Caco-2 (cell line): Measurements from ENCODE around the gene KMO. TPM values are rescaled to one million over a fixed set of nuclear protein-coding genes. Genes with fewer than 3 reads are reported as not detected.
A peak's percentile ranks its signal among the peaks of the same experiment; 100 is the strongest.

Experiments used
- BruUV-seq: library from RNA; stranded (reverse); fragments of 400-500 nt; replicated peaks from 2 replicates; lab custom pipeline; 2021; lab: Mats Ljungman, UMichigan
- CTCF ChIA-PET: fragments of 300-600 bp; sonication (Branson Sonifier 250); formaldehyde crosslinking; loops from one replicate; lab custom pipeline; 2022; ENCODE audit warnings: antibody characterized with exemption; lab: Charles Lee
- POLR2A ChIA-PET: fragments of 300-600 bp; sonication (Branson Sonifier 250); formaldehyde crosslinking; loops from one replicate; lab custom pipeline; 2022; ENCODE audit warnings: antibody characterized with exemption; lab: Charles Lee
- DNase-seq, 2 experiments: peaks; one replicate each; pipeline versions ENCODE4 v3.0.0 to v3.0.0-alpha.2; 2020 to 2022
- H3K27me3 ChIP-seq: replicated peaks from 2 replicates; pipeline ENCODE4 v1.6.0; 2011; ENCODE audit warnings: low read length; ENCODE audit not compliant: control insufficient read depth, insufficient read depth
- H3K36me3 ChIP-seq: 2 replicates; pipeline ENCODE4 v1.5.1; 2011; ENCODE audit warnings: low read length; ENCODE audit not compliant: control insufficient read depth, insufficient read depth
- H3K4me1 ChIP-seq: fragments of 250-450 bp; sonication (Bioruptor Pico); 2 replicates; pipeline ENCODE4 v1.5.1; 2020; ENCODE audit warnings: mild to moderate bottlenecking
- H3K4me3 ChIP-seq: 2 replicates; pipeline ENCODE4 v1.5.1; 2011; ENCODE audit warnings: low read depth, mild to moderate bottlenecking, control low read depth, low read length
- H3K9me3 ChIP-seq: fragments of 250-450 bp; sonication (Bioruptor Pico); 2 replicates; pipeline ENCODE4 v1.5.1; 2020; ENCODE audit warnings: mild to moderate bottlenecking, moderate library complexity
- H3K27ac Mint-ChIP-seq: one replicate; pipeline ENCODE4 v1.8.0; 2022; ENCODE audit warnings: mixed read lengths; ENCODE audit not compliant: unreplicated experiment
- H3K27me3 Mint-ChIP-seq: one replicate; pipeline ENCODE4 v1.8.0; 2022; ENCODE audit warnings: mixed read lengths; ENCODE audit not compliant: insufficient read depth, unreplicated experiment
- H3K36me3 Mint-ChIP-seq: one replicate; pipeline ENCODE4 v1.8.0; 2022; ENCODE audit warnings: mild to moderate bottlenecking, mixed read lengths; ENCODE audit not compliant: insufficient read depth, unreplicated experiment
- H3K4me1 Mint-ChIP-seq: one replicate; pipeline ENCODE4 v1.8.0; 2022; ENCODE audit warnings: low read depth, mixed read lengths; ENCODE audit not compliant: unreplicated experiment
- H3K4me3 Mint-ChIP-seq: one replicate; pipeline ENCODE4 v1.8.0; 2022; ENCODE audit warnings: mild to moderate bottlenecking, moderate library complexity, mixed read lengths; ENCODE audit not compliant: unreplicated experiment
- H3K9me3 Mint-ChIP-seq: one replicate; pipeline ENCODE4 v1.8.0; 2022; ENCODE audit warnings: mixed read lengths; ENCODE audit not compliant: unreplicated experiment
- CTCF ChIP-seq, 2 experiments: fragments of 200-600 bp in 1 of 2; IDR thresholded peaks; 1 replicate in 1 of 2; 2 replicates in 1 of 2; pipeline versions ENCODE4 v1.5.1 to v1.8.0; 2011 to 2022; ENCODE audit warnings: antibody characterized with exemption in 1 of 2, control low read depth in 1 of 2, inconsistent platforms in 1 of 2, low read depth in 1 of 2, low read length in 1 of 2, mild to moderate bottlenecking in 1 of 2, moderate library complexity in 1 of 2; ENCODE audit not compliant: insufficient read depth in 1 of 2, severe bottlenecking in 1 of 2, unreplicated experiment in 1 of 2
- intact Hi-C: fragments of 100-400 bp; cut with micrococcal nuclease; formaldehyde crosslinking; loops from one replicate; pipeline ENCODE4 v1.10.0; 2022; ENCODE audit not compliant: unreplicated experiment
- total RNA-seq: library from RNA; stranded (reverse); gene quantifications from 2 replicates; pipeline ENCODE4 v1.2.3, GENCODE V29; 2022

Gene KMO
- total RNA-seq, 1 experiment from 2014 or later: not detected

- H3K4me1 Mint-ChIP-seq: peaks cover 18% of the 10 kb centered on the region
- no peak overlapping the region for H3K27ac Mint-ChIP-seq
- no peak overlapping the region for H3K4me3 ChIP-seq
- no TSS peak for BruUV-seq
- H3K36me3 ChIP-seq: no peaks in the 10 kb centered on the region
- ChIA-PET CTCF (interaction anchor here (0.7 to 1.7 kb wide), 6 partner anchors 16 to 240 kb away, joined by 3 to 9 read pairs (median 4); no protein-coding TSS in a partner anchor), POLR2A (no interaction called here)
- peak in 1 of 2 experiments; percentile 56 for DNase-seq
- intact Hi-C loops: loop anchor here (1.0 to 5.0 kb wide), 5 partner anchors 16 to 376 kb away; partner anchors contain the start of genes CHML and OPN3
- no peak overlapping the region for H3K4me3 Mint-ChIP-seq
- peak; percentile 8 to 41 for TF ChIP-seq CTCF (IDR thresholded peaks at IDR 0.05; ENCODE audit: insufficient read depth in 1 of 2, low read depth in 1 of 2, low read length in 1 of 2, severe bottlenecking in 1 of 2, unreplicated experiment in 1 of 2)
- H3K36me3 Mint-ChIP-seq: no peaks in the 10 kb centered on the region
- H3K27me3 Mint-ChIP-seq: no peaks in the 10 kb centered on the region
- no peaks in the 10 kb centered on the region for H3K27me3 ChIP-seq
- H3K9me3 ChIP-seq: no peaks in the 10 kb centered on the region
- peaks cover 14% of the 10 kb centered on the region for H3K4me1 ChIP-seq
- no peaks in the 10 kb centered on the region for H3K9me3 Mint-ChIP-seq
Observed at GRCh38 chr1:241611063-241611462, 78.9 kb downstream of the KMO start.

DNA sequence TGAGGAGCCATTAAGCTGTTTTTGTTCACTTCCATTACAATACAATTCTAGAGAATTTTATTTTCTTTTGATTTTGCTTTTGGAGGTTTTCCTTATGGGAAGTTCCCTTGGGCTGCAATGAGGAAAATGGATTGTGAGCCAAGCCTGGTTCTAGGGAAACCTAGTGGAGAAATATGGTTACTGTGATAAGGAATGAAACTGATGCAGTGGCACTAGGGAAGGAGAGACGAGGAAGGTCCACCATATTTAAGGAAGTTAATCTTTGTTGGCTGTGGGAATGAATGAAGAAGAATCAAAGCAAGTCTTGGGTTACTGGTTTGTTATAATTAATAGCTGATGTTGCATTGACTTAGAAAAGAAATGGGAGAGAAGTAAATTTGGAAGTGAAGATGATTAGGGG, 79.6 kb downstream of the KMO start:
- no peak for DNase-seq
- no TSS peak for BruUV-seq
- Mint-ChIP-seq H3K9me3 (no peaks in the 10 kb centered on the region), H3K36me3 (no peaks in the 10 kb centered on the region), H3K27ac (no peak overlapping the region), H3K4me1 (peaks cover 21% of the 10 kb centered on the region), H3K27me3 (no peaks in the 10 kb centered on the region), H3K4me3 (no peak overlapping the region)
- no peaks in the 10 kb centered on the region for H3K36me3 ChIP-seq
- intact Hi-C loops: loop anchor here (1.0 to 5.0 kb wide), 5 partner anchors 16 to 376 kb away; partner anchors contain the start of genes CHML and OPN3
- no peak for TF ChIP-seq CTCF (IDR thresholded peaks at IDR 0.05; ENCODE audit: insufficient read depth in 1 of 2, low read depth in 1 of 2, low read length in 1 of 2, severe bottlenecking in 1 of 2, unreplicated experiment in 1 of 2)
- no peaks in the 10 kb centered on the region for H3K27me3 ChIP-seq
- peaks cover 14% of the 10 kb centered on the region for H3K4me1 ChIP-seq
- ChIA-PET CTCF (no interaction called here), POLR2A (no interaction called here)
- no peaks in the 10 kb centered on the region for H3K9me3 ChIP-seq
- no peak overlapping the region for H3K4me3 ChIP-seq

DNA sequence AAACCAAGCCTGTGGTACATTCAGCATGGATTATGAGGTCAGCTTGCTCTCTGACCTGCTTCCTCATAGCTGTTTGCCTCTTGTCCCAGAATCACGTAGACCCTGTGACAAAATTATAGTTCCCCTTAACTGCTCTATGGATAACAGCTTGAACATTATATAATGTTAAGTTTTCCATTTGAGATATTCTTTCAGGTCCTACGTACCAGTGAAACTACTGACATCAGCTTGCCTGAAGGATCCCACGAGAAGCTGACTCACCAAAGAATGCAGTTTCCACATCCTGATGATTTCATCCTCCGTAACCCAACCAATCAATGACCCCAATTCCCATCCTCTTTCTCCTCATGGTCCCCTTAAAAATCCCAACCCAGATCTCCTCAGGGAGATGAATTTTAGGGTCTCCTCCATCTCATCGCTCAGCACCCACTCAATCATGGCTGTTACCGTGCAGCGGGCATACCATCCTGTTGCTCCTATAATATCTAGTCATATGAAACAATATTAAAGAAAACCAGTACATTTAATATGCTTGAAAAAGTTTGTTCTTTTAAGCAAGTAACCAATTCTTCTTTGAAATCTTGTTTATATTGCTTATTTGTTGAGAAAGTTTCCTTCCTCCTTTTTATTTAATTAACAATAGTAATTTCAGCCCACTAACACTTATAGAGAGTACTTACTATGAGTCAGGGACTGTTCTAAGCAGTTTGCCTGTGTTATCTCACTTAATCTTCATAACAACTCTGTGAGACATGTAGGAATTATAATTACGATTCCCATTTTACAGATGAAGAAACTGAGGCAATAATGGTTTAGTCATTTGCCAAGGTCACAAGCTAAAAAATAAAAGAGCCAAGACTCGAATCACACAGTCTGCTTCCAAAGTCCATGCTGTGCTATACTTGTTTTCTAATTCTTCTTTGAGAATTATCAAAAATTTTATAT, 80.6 kb downstream of the KMO start:
- Mint-ChIP-seq H3K9me3 (no peaks in the 10 kb centered on the region), H3K4me1 (peaks cover 21% of the 10 kb centered on the region), H3K27me3 (no peaks in the 10 kb centered on the region), H3K4me3 (no peak overlapping the region), H3K36me3 (no peaks in the 10 kb centered on the region), H3K27ac (no peak overlapping the region)
- DNase-seq: no peak
- Histone ChIP-seq H3K4me1 (peaks cover 14% of the 10 kb centered on the region), H3K36me3 (no peaks in the 10 kb centered on the region), H3K4me3 (no peak overlapping the region), H3K27me3 (no peaks in the 10 kb centered on the region), H3K9me3 (no peaks in the 10 kb centered on the region)
- CTCF ChIA-PET: interaction anchor here (0.6 kb wide), 1 partner anchor 12 kb away, joined by 3 read pairs; no protein-coding TSS in a partner anchor
- no peak for TF ChIP-seq CTCF (IDR thresholded peaks at IDR 0.05; ENCODE audit: insufficient read depth in 1 of 2, low read depth in 1 of 2, low read length in 1 of 2, severe bottlenecking in 1 of 2, unreplicated experiment in 1 of 2)
- POLR2A ChIA-PET: no interaction called here
- no TSS peak for BruUV-seq
- intact Hi-C loops: loop anchor here (5.0 kb wide), 1 partner anchor 374 kb away; no protein-coding TSS in a partner anchor
